Ovary (tissue), 9 donors: Measurements from ENCODE around the gene SPATA9. TPM values are rescaled to one million over a fixed set of nuclear protein-coding genes. Genes with fewer than 3 reads are reported as not detected.

Source experiments
- polyA plus RNA-seq, 2 donors: library from polyadenylated mRNA; stranded (reverse); fragments of 200-250 nt in 1 of 2; fragments of 350-450 nt in 1 of 2; fragmentation: Illumina TruSeq in 1 of 2; extraction: RNeasy Lipid Tissue Mini Kit (QIAGEN cat#74804) in 1 of 2; gene quantifications; one replicate each; pipeline ENCODE4 v1.2.3, GENCODE V29; 2013 to 2014
- total RNA-seq, 7 donors: library from RNA; depleted of rRNA in 2 of 7; stranded (reverse); fragments of >200 nt in 2 of 7; fragmentation: NEBNext Ultra II Directional in 3 of 7; extraction: Animal tissue kit (Norgen Biotek cat#: 25700) in 3 of 7; gene quantifications; one replicate each; pipeline versions ENCODE4 v1.1.0 to v1.2.4, GENCODE V29; 2016 to 2023
- donor health status: DM: no; HTN: no; CAD: no; lungs with moderate emphysema.
- donor health status: DM: no; HTN: no; CAD: no.
- donor health status: Bipolar disorder and iron deficiency.
- donor health status: DM: yes; HTN: yes; CAD: no.
- donor health status: DM: no; HTN: no; CAD: no.
- donor health status: DM: yes; HTN: yes; CAD: no.

SPATA9 gene
- total and polyA plus RNA-seq, 9 donors = 0.46 to 1.7 (median 0.89) TPM

Other genes starting within 250 kb of the SPATA9 start
- gene SKIC3, start 128.0 kb downstream of the SPATA9 start, total RNA-seq = 10 to 100 TPM; 51.9 to 77.6 (median 60.7) TPM
- 10 to 100 TPM; 18.6 to 31.8 TPM for gene SKIC3, start 128.0 kb downstream of the SPATA9 start, polyA plus RNA-seq
- gene ARSK, start 127.9 kb downstream of the SPATA9 start, total RNA-seq = 1 to 10 TPM; 4.5 to 8.1 (median 5.6) TPM
- gene ARSK, start 127.9 kb downstream of the SPATA9 start, polyA plus RNA-seq = 1 to 10 TPM; 4.4 to 7.8 TPM
- under 1 TPM in 3 of 7 donors, not detected in 4; 0.10 to 0.50 (median 0.10) TPM for gene GPR150, start 62.9 kb downstream of the SPATA9 start, total RNA-seq
- gene GPR150, start 62.9 kb downstream of the SPATA9 start, polyA plus RNA-seq = under 1 TPM; 0.05 to 0.28 TPM
- gene RFESD, start 36.2 kb downstream of the SPATA9 start, total RNA-seq = 1 to 10 TPM; 1.1 to 5.0 (median 3.2) TPM
- 1 to 10 TPM; 2.4 to 3.4 TPM for gene RFESD, start 36.2 kb downstream of the SPATA9 start, polyA plus RNA-seq
- 100 to 1,000 TPM; 106 to 221 (median 200) TPM for gene RHOBTB3, start 48.3 kb upstream of the SPATA9 start, total RNA-seq
- gene RHOBTB3, start 48.3 kb upstream of the SPATA9 start, polyA plus RNA-seq = 100 to 1,000 TPM in 1 of 2 donors, 10 to 100 TPM in 1; 52.8 to 133 TPM
- 10 to 100 TPM in 4 of 7 donors, 1 to 10 TPM in 3; 4.1 to 17.8 (median 11.3) TPM for gene GLRX, start 139.7 kb upstream of the SPATA9 start, total RNA-seq
- gene GLRX, start 139.7 kb upstream of the SPATA9 start, polyA plus RNA-seq = 10 to 100 TPM; 16.7 to 35.7 TPM